SH-SY5Y (cell line): ENCODE data around the gene ZC3H11A.

ENCODE experiments used
- GATA2 ChIP-seq: IDR thresholded peaks from 2 replicates; pipeline ENCODE4 v1.6.1; 2011; ENCODE audit warnings: mild to moderate bottlenecking, low read depth, low read length
- GATA3 ChIP-seq: IDR thresholded peaks from 2 replicates; pipeline ENCODE4 v1.6.1; 2011; ENCODE audit warnings: low read depth, mild to moderate bottlenecking, low read length, moderate library complexity

DNA sequence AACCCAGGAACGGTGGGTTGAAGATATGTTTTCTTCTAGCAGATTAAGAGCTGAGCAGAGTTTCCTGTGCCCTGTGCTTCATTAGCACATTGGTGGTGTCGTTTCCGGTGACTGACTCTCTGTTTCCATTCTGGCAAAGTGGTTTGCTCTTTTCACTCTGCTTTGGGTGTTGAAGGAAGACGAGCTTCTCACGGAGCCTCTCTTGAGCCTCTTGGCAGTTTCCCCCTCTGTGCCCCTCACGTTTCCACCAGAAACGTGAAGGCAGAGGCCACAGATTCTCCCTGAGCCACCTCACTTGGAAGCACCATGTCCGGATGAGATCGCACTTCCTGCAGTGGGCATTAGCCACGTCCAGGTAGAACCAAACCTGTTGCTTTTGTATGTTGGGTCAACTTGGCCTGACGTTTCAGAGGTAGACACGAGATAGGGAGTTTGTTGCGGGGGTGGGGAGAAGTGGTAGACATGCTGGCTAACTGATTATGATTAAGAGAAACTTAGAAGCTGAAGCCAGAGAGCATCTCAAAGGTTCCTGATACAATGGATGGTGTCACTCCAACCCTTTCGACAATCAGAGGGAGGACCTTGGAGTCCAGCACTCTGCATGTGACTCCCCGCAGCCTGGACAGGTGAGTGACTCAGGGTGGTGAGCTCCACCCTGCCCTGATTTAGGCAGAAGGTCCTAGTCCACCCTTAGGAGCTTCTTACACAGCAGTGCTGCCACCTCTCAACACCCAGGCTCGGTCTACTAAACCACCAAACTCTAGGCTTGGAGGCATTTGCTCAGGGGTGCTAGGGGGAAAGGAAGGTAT is 30.2 kb upstream of the ZC3H11A start, which contains the start of gene LAX1:
- no peak for TF ChIP-seq GATA2
- no peak for TF ChIP-seq GATA3
